Measurements from ENCODE around the gene KANSL3.

GRCh38 chr2:96631804-96632435 lies 6.2 kb downstream of the KANSL3 start:
- no peak for TF ChIP-seq CTCF (IDR thresholded peaks at IDR 0.05)
- TF ChIP-seq EZH2 (IDR thresholded peaks at IDR 0.05; ENCODE audit: borderline replicate concordance, insufficient read depth, low read depth, low read length, poor library complexity, severe bottlenecking): no peak
